Measurements from ENCODE around the gene DEPDC1.
"Not testable (repeated sequence)": the region's sequence is repeated elsewhere in the genome, so short reads cannot be mapped to it uniquely, and the experiment has no call there.

DEPDC1 gene

GRCh38 chr1:68481041-68481440 is 15.8 kb downstream of the DEPDC1 start:
- no peak for DNase-seq (ENCODE audit: low read depth)
- no peak overlapping the region for H3K4me3 ChIP-seq (ENCODE audit: low read depth, low read length)

DNA sequence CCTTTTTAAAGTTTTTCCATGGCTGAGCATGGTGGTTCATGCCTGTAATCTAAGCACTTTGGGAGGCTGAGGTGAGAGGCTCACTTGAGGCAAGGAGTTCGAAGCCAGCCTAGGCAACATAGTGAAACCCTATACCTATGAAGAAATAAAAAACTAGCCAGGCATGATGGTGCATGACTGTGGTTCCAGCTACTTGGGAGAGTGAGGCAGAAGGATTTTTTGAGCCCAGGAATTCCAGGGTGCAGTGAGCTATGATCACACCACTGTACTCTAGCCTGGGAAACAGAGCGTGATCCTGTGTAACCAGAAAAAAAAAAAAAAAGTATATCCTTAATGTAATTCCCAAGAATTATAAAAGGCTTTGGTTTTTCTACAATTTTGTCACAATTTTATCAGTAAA is 17.4 kb downstream of the DEPDC1 start:
- H3K4me3 ChIP-seq (ENCODE audit: low read depth, low read length): no peak overlapping the region
- no peak for DNase-seq (ENCODE audit: low read depth)

DNA sequence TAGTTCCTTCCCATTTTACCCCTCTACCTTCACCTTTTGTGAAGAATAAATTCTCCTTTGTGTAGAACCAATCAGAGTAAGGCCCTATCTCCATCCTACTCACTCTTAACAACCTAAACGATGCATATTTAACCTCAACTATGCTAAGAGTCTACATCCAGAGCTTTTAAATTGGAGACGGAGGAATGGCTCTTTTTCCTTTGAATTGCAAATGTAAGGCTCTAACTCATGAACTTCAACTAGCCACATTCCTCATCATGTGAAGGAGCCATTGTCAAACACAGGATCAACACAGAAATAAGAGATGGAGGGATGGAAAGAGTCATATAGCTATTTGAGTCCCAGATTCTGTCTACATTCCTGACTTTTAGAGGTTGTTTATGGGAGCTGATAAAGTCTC is 18.2 kb downstream of the DEPDC1 start:
- DNase-seq (ENCODE audit: low read depth): no peak
- H3K4me3 ChIP-seq (ENCODE audit: low read depth, low read length): no peak overlapping the region

- not testable (repeated sequence) for H3K4me3 ChIP-seq (ENCODE audit: low read depth, low read length); DNase-seq (ENCODE audit: low read depth)
Observed at GRCh38 chr1:68476626-68477025, 20.3 kb downstream of the DEPDC1 start.

DNA sequence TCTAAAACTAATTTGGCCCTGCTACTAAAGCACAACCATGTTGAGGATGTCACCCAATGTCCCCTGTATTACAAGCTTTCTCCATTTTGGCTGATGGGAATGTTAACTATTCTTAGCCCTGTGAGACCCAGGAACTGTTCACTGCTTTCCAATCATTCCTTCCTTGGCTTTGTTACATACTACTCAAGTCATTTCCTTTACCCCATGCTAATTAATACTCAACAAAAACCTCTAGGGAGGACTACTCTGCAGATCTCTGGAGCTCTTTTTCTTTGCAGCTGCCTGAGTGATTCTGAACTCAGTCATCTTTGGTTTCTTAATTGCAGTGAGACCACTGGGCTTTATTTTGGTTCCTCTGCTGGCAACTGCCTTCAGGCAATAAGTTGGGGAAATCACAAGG is 23.8 kb downstream of the DEPDC1 start:
- no peak for DNase-seq (ENCODE audit: low read depth)
- no peak overlapping the region for H3K4me3 ChIP-seq (ENCODE audit: low read depth, low read length)

GRCh38 chr1:68470388-68470970 is 26.4 kb downstream of the DEPDC1 start:
- H3K4me3 ChIP-seq (ENCODE audit: low read depth, low read length): no peak overlapping the region
- no peak for DNase-seq (ENCODE audit: low read depth)

GRCh38 chr1:68464891-68465290 is 32.0 kb downstream of the DEPDC1 start:
- DNase-seq (ENCODE audit: low read depth): no peak
- H3K4me3 ChIP-seq (ENCODE audit: low read depth, low read length): no peak overlapping the region

DNA sequence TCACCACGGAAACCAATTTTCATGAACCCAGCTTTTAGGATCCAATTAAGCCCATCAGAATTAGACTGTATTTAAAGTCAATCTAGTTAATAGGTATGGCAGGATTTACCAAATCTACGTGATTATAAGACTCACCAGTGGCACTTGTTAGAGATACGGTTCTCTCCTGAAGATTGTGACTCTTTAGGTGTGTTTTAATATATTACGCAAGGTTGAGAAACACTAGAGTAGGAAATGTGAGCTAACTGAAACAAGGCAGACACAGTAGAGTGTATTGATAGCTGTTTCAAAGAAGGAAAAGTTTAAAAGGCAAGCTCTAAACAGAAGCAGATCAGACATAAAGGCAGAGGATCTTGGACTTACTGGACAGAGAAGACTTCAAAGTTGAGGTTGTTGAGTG is 35.9 kb downstream of the DEPDC1 start:
- H3K4me3 ChIP-seq (ENCODE audit: low read depth, low read length): no peak overlapping the region
- no peak for DNase-seq (ENCODE audit: low read depth)

DNA sequence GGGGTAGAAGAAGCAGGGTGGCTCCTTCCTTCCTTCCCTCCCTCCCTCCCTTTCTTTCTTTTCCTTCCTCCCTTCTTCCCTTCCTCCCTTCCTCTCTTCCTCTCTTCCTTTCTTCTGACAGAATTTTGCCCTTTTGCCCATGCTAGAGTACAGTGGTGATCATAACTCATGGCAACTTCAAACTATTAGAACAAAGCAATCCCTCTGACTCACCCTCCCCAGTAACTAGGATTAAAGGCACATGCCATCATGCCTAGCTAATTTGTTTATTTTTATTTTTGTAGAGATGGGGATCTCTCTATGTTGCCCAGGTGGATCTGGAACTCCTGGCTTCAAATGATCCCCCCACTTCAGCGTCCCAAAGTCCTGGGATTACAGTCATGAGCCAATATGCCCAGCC is 37.1 kb downstream of the DEPDC1 start:
- DNase-seq (ENCODE audit: low read depth): no peak
- no peak overlapping the region for H3K4me3 ChIP-seq (ENCODE audit: low read depth, low read length)

- no peak for DNase-seq (ENCODE audit: low read depth)
- H3K4me3 ChIP-seq (ENCODE audit: low read depth, low read length): no peak overlapping the region
Observed at GRCh38 chr1:68459091-68459490, 37.8 kb downstream of the DEPDC1 start.

- H3K4me3 ChIP-seq (ENCODE audit: low read depth, low read length): no peak overlapping the region
- DNase-seq (ENCODE audit: low read depth): no peak
Observed at GRCh38 chr1:68456202-68456601, 40.7 kb downstream of the DEPDC1 start.

- no peak overlapping the region for H3K4me3 ChIP-seq (ENCODE audit: low read depth, low read length)
- DNase-seq (ENCODE audit: low read depth): no peak
Observed at GRCh38 chr1:68454534-68454933, 42.3 kb downstream of the DEPDC1 start.

GRCh38 chr1:68453060-68453670 is 43.7 kb downstream of the DEPDC1 start:
- H3K4me3 ChIP-seq (ENCODE audit: low read depth, low read length): no peak overlapping the region
- no peak for DNase-seq (ENCODE audit: low read depth)

DNA sequence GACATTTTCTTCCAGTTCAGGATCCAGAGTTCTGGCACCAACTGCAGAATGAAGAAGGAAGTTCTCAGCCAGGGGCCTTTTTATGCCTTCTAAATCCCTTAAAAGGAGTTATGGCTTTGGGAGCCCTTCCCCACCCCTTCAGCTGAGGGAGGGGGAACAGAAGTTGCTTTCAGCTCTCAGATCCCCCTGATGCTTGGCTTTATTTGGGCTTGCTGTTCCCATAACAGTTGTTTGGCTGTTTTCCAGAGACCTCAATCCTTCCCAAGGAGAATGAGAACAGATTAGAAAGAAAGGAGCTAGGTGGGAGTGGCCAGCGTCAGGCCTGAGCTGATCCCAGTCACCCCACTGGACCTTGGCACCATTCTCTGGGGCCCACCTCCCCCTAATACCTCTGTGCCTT is 47.0 kb downstream of the DEPDC1 start, which contains the start of gene RPE65:
Gene RPE65 (minus strand): TSS at position 54 of the 400 bp plus-strand sequence. CDS start 49 bp downstream, at position 5.
- DNase-seq (ENCODE audit: low read depth): peak; percentile 7

DNA sequence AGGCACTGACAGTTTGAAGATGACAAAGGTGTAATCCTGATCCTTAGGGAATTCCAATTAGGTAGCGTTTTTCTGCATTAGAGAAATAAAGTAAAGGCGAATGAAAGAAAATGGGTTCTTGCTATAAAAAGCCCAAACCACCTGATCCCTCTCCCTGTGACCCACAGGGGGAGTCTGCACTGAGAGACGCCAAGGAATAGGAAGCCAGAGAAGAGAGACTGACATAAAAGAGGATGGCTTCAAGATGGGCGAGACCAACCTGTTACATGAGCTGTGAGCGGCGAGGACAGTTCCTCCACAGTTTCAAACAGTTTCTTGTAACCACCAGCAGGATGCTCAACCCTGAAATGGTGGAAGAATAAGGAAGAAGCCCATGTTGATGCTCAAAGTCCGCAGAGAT is 48.5 kb downstream of the DEPDC1 start:
- no peak overlapping the region for H3K4me3 ChIP-seq (ENCODE audit: low read depth, low read length)
- no peak for DNase-seq (ENCODE audit: low read depth)

More for the DNA sequence above, 47.0 kb downstream of the DEPDC1 start, which contains the start of gene RPE65:
- no peak within 1 kb of the TSS for H3K4me3 ChIP-seq (ENCODE audit: low read depth, low read length)

- H3K4me3 ChIP-seq (ENCODE audit: low read depth, low read length): no peak overlapping the region
- DNase-seq (ENCODE audit: low read depth): no peak
Observed at GRCh38 chr1:68445709-68446108, 51.2 kb downstream of the DEPDC1 start.

DNA sequence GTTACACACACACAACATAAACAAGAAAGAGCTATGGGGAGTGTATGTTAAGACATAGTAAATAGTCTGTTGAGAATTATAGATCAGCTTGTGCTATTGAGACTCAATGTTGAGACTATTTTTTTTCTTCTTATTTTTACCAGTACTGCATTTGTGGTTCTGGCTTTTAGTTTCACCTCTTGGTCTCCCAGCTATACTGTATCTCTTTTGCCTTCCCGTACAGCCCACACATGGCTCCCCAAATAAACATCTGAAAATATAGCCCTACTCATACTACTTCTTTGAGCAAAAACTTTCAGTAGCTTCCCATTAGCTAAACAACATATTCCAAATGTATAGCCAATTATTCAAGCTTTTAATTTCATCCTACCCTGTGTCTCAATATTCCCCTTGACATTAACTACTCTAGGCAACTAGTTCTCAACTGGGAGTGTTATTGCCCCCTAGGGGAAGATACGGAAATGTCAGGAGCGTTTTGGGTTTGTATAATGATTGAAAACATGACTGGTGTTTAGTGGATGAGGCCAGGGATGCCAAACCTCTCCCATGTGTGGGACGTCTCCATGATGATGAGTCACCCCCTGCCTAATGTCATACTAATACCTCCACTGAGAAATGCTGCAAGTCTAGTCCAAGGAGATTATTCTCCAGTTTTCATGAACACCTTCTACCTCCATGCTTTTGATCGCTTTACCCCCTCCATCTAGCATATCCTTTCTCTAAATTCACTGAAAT is 53.9 kb downstream of the DEPDC1 start:
- peak; percentile 53 for DNase-seq (ENCODE audit: low read depth)
- H3K4me3 ChIP-seq (ENCODE audit: low read depth, low read length): no peak overlapping the region

DNA sequence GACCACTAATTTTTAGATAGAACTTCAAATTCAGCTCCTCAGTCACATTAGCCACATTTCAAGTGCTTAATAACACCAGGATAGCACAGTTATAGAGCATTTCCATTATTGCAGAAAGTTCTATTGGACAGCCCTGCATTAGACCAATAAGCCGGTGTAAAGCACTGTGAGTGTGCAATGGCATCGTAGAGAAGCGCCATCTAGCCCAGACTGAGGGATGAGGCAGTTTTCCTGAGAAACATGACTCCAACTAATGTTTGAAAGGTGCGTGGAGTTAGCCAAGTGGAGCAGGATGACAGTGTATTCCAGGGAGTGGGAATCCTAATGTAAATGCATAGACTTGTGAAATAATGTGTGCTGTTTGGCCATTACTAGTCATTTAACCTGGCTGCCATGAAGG is 54.9 kb downstream of the DEPDC1 start:
- H3K4me3 ChIP-seq (ENCODE audit: low read depth, low read length): no peak overlapping the region
- no peak for DNase-seq (ENCODE audit: low read depth)

DNA sequence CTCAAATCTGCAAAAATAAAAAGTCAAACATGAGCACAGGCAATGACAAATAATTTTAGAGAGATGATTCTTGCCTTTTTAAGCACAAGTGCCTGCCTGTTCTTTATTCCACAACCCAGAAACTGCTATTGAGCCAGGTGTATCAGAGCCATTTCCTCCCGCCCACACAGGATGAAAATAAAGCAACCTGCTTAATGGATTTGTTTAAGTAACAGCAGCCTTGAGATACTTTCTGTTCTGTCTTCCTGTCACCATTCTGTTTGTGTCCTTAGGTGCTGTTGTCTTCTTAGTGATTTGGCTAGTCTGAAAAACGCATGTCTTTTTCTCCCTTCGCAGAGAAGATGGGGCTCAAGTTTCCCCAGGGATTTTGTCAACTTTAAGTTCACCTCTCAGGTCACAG is 58.6 kb downstream of the DEPDC1 start:
- H3K4me3 ChIP-seq (ENCODE audit: low read depth, low read length): no peak overlapping the region
- no peak for DNase-seq (ENCODE audit: low read depth)

DNA sequence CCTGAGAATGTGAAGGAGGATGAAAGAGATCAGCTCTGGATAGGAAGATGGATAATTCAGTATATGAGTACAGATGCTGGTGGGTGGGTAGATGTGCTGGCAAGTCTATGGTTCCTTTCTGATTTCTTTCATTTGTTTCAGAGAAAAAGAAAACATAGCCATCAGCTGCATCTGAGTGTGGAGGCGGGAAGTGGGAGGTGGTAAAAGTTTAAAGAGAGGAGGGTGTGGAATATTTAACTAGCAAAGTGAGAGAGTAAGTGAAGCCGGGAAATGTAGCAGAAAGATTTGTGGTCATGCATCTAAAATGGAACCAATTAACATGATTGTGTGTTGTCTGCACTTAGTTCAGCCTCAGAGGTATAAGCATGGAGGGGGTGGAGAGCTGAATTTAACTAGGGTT is 63.5 kb downstream of the DEPDC1 start:
- H3K4me3 ChIP-seq (ENCODE audit: low read depth, low read length): no peak overlapping the region
- no peak for DNase-seq (ENCODE audit: low read depth)

DNA sequence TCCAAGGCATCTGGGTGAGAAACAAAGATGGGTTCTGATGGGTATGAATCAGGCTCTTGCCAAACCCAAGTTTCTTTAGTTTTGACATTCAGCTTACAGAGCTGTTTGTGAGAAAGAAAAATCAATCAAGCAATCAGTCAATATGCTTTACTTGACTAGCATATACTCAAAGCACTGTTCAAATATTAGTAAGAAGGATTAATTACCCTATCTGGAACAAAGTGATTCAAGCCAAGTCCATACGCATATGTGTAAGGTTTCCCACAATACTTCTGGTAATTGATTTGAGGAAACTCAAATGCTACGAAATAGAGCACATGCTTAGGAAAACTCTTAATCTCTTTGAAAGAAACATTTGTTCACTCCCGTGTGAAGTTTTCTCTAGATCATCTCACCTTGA is 65.8 kb downstream of the DEPDC1 start:
- H3K4me3 ChIP-seq (ENCODE audit: low read depth, low read length): no peak overlapping the region
- no peak for DNase-seq (ENCODE audit: low read depth)

Measured in skeletal muscle cell (primary cell).